ENCODE measurements around the gene RAB42.

GRCh38 chr1:28578696-28579218 lies 13.3 kb upstream of the RAB42 start:
- TF ChIP-seq CTCF (IDR thresholded peaks at IDR 0.05) (no peak), POLR2A (IDR thresholded peaks at IDR 0.05) (no peak)
